SK-N-DZ (cell line): ENCODE results near the gene ARHGEF16.

Experiments used
- DNase-seq: peaks from one replicate; pipeline ENCODE4 v3.0.0-alpha.2; 2015; ENCODE audit warnings: low spot score

The ARHGEF16 gene

GRCh38 chr1:3438661-3439180 is 15.7 kb upstream of the ARHGEF16 start:
- DNase-seq: no peak

GRCh38 chr1:3439346-3440299 is 14.8 kb upstream of the ARHGEF16 start:
- DNase-seq: no peak

GRCh38 chr1:3440300-3440681 is 14.2 kb upstream of the ARHGEF16 start:
- no peak for DNase-seq

GRCh38 chr1:3440711-3441409 is 13.6 kb upstream of the ARHGEF16 start:
- no peak for DNase-seq

- DNase-seq: no peak
These were observed 13.0 kb upstream of the ARHGEF16 start for GRCh38 chr1:3441410-3441847.

GRCh38 chr1:3441880-3442279 is 12.6 kb upstream of the ARHGEF16 start:
- no peak for DNase-seq

GRCh38 chr1:3442331-3442730 is 12.1 kb upstream of the ARHGEF16 start:
- no peak for DNase-seq

GRCh38 chr1:3442901-3443300 is 11.6 kb upstream of the ARHGEF16 start:
- no peak for DNase-seq

GRCh38 chr1:3443807-3444206 is 10.7 kb upstream of the ARHGEF16 start:
- DNase-seq: no peak

GRCh38 chr1:3444298-3444697 is 10.2 kb upstream of the ARHGEF16 start:
- no peak for DNase-seq

- no peak for DNase-seq
These were observed 9.7 kb upstream of the ARHGEF16 start for GRCh38 chr1:3444736-3445135.

GRCh38 chr1:3450202-3450863 is 4.1 kb upstream of the ARHGEF16 start:
- no peak for DNase-seq

- no peak for DNase-seq
These were observed 3.5 kb upstream of the ARHGEF16 start for GRCh38 chr1:3450983-3451382.

- no peak for DNase-seq
These were observed 2.2 kb upstream of the ARHGEF16 start for GRCh38 chr1:3451994-3452865.

GRCh38 chr1:3452866-3453175 is 1.6 kb upstream of the ARHGEF16 start:
- no peak for DNase-seq

GRCh38 chr1:3453203-3453761 is 1.2 kb upstream of the ARHGEF16 start:
- DNase-seq: peak; percentile 31

- DNase-seq: no peak
These were observed 550 bp downstream of the ARHGEF16 start for GRCh38 chr1:3454811-3455618.

- no peak for DNase-seq
These were observed 1.4 kb downstream of the ARHGEF16 start for GRCh38 chr1:3455670-3456448.

- DNase-seq: no peak
These were observed 2.0 kb downstream of the ARHGEF16 start for GRCh38 chr1:3456449-3456963.
